HepG2 (cell line): ENCODE data around the gene POFUT1. TPM values are rescaled to one million over a fixed set of nuclear protein-coding genes. Genes with fewer than 3 reads are reported as not detected.

Experiments used
- ARID5B ChIP-seq: IDR thresholded peaks from 2 replicates; pipeline ENCODE4 v1.4.0; 2020; ENCODE audit warnings: mild to moderate bottlenecking, missing genetic modification reagents
- BHLHE40 ChIP-seq: IDR thresholded peaks from 2 replicates; pipeline ENCODE4 v1.6.1; 2011; ENCODE audit warnings: low read length, improper control_type of control experiment
- CREM ChIP-seq, 2 experiments: sonication (generic) in 1 of 2; formaldehyde crosslinking in 1 of 2; IDR thresholded peaks; 2 replicates each; pipeline versions ENCODE4 v1.4.0 to v1.6.1; 2016 to 2020; ENCODE audit warnings: antibody characterized with exemption in 1 of 2, mild to moderate bottlenecking in 1 of 2, missing genetic modification reagents in 1 of 2
- HOXA3 ChIP-seq: sonication (generic); formaldehyde crosslinking; IDR thresholded peaks from 2 replicates; pipeline ENCODE4 v1.5.0; 2020; ENCODE audit warnings: missing genetic modification reagents
- KLF16 ChIP-seq, 2 experiments: sonication (generic) in 1 of 2; formaldehyde crosslinking in 1 of 2; IDR thresholded peaks; 2 replicates each; pipeline versions ENCODE4 v1.6.1 to v1.8.0; 2016 to 2023; ENCODE audit warnings: missing genetic modification reagents in 2 of 2, missing compliant biosample characterization in 1 of 2
- KMT2B ChIP-seq: IDR thresholded peaks from 2 replicates; pipeline ENCODE4 v1.6.1; 2016; ENCODE audit warnings: missing genetic modification reagents, missing compliant biosample characterization
- LRRFIP1 ChIP-seq: sonication (generic); formaldehyde crosslinking; conservative IDR thresholded peaks from 2 replicates; pipeline ENCODE4 v1.4.0; 2020; ENCODE audit warnings: missing genetic modification reagents
- MIER2 ChIP-seq: IDR thresholded peaks from 2 replicates; pipeline ENCODE4 v1.6.1; 2016; ENCODE audit warnings: missing biosample characterization, missing genetic modification reagents
- TFDP2 ChIP-seq: sonication (generic); formaldehyde crosslinking; IDR thresholded peaks from 2 replicates; pipeline ENCODE4 v1.4.0; 2020; ENCODE audit warnings: missing genetic modification reagents
- XRCC5 ChIP-seq: fragments of 200-400 bp; formaldehyde crosslinking; optimal IDR thresholded peaks from 2 replicates; pipeline ENCODE3; 2017; ENCODE audit warnings: mild to moderate bottlenecking, low read length
- ZBTB43 ChIP-seq: sonication (generic); formaldehyde crosslinking; conservative IDR thresholded peaks from 2 replicates; pipeline ENCODE4 v1.4.0; 2020; ENCODE audit warnings: missing genetic modification reagents
- ZFP37 ChIP-seq: sonication (generic); formaldehyde crosslinking; IDR thresholded peaks from 2 replicates; pipeline ENCODE4 v1.4.0; 2020; ENCODE audit warnings: missing genetic modification reagents, borderline replicate concordance
- ZFP41 ChIP-seq: sonication (generic); formaldehyde crosslinking; IDR thresholded peaks from 2 replicates; pipeline ENCODE4 v1.4.0; 2020; ENCODE audit warnings: mild to moderate bottlenecking, missing genetic modification reagents, borderline replicate concordance
- ZNF687 ChIP-seq: sonication (generic); formaldehyde crosslinking; IDR thresholded peaks from 2 replicates; pipeline ENCODE4 v1.5.1; 2020; ENCODE audit warnings: mild to moderate bottlenecking, missing genetic modification reagents, moderate library complexity
- polyA plus RNA-seq, 8 experiments: library from polyadenylated mRNA; depleted of rRNA in 3 of 8; stranded (reverse) in 7 of 8; unstranded in 1 of 8; fragments of >200 nt; fragmentation: Illumina TruSeq in 4 of 8; extraction: Trizol in 4 of 8; gene quantifications; 2 replicates each; pipeline versions ENCODE4 v1.2.1 to v1.2.3, GENCODE V29; 2011 to 2016; ENCODE audit warnings: low read depth in 4 of 8, missing spikeins in 1 of 8, mixed read lengths in 1 of 8; ENCODE audit not compliant: insufficient read depth in 1 of 8
- total RNA-seq, 5 experiments: library from RNA; depleted of rRNA; stranded (reverse); fragments of >200 nt; fragmentation: Illumina TruSeq; extraction: Trizol; gene quantifications; 2 replicates each; pipeline ENCODE4 v1.2.3, GENCODE V29; 2016; ENCODE audit warnings: low read depth in 1 of 5

Gene POFUT1
- total and polyA plus RNA-seq, 2 of the 13 experiments (the other 11 are each of a cell fraction or from before 2014, with no cell fraction given): 35.5 to 58.3 TPM

GRCh38 chr20:32207626-32208498, at the start of gene POFUT1, which contains the start of gene PLAGL2 (continued):
- peak; percentile 87 for TF ChIP-seq ZBTB43 (CRISPR knock-in tag)
- peak; percentile 59; the same call in 1 of the 2 replicates for TF ChIP-seq ARID5B (CRISPR knock-in tag)
- no peak for TF ChIP-seq CREM (IDR thresholded peaks at IDR 0.05)
- no peak for TF ChIP-seq CREM (CRISPR knock-in tag; IDR thresholded peaks at IDR 0.05)
- TF ChIP-seq ZNF687 (CRISPR knock-in tag): peak; percentile 89
- peak; percentile 35 for TF ChIP-seq XRCC5
- peak; percentile 85; the same call in 1 of the 2 replicates for TF ChIP-seq KMT2B
- peak; percentile 91 for TF ChIP-seq TFDP2 (CRISPR knock-in tag)
- no peak; the same call in 1 of the 2 replicates for TF ChIP-seq ZFP37 (CRISPR knock-in tag)
- TF ChIP-seq ZFP41 (CRISPR knock-in tag): peak; percentile 65; the same call in 1 of the 2 replicates
- no peak for TF ChIP-seq MIER2 (CRISPR knock-in tag)
- TF ChIP-seq LRRFIP1 (CRISPR knock-in tag): no peak
- 0 out of 2 replicates have a peak, but pooled peaks have one; percentile 4 for TF ChIP-seq BHLHE40
- peak; percentile 95 for TF ChIP-seq HOXA3
- TF ChIP-seq KLF16 (CRISPR knock-in tag; IDR thresholded peaks at IDR 0.05): peak in 1 of 2 experiments; percentile 66; a peak in 1 of 4 replicates
